Measurements from ENCODE around the gene ATG7. TPM values are rescaled to one million over a fixed set of nuclear protein-coding genes. Genes with fewer than 3 reads are reported as not detected.

The ATG7 gene
- total and polyA plus RNA-seq, 5 donors from 2014 or later, result 13.4 to 42.2 (median 15.3) TPM

- Histone ChIP-seq H3K9me3 (ENCODE audit: control insufficient read depth in 2 of 2, low read length in 2 of 2) (no peaks in the 10 kb centered on the region), H3K27ac (ENCODE audit: insufficient read depth, low read length, poor library complexity, severe bottlenecking) (no peak overlapping the region), H3K4me3 (ENCODE audit: low read depth, low read length) (no peak overlapping the region), H3K27me3 (ENCODE audit: control insufficient read depth, insufficient read depth, low read length) (peaks cover 3% of the 10 kb centered on the region), H3K4me1 (ENCODE audit: control insufficient read depth, insufficient read depth, low read length, poor library complexity, severe bottlenecking) (no peaks in the 10 kb centered on the region), H3K36me3 (ENCODE audit: control insufficient read depth, insufficient read depth, low read length) (no peaks in the 10 kb centered on the region)
- no peaks in the 10 kb centered on the region for H3K36me3 Mint-ChIP-seq
- no peak overlapping the region for H3K4me3 Mint-ChIP-seq
- peaks cover 30% of the 10 kb centered on the region for H3K27me3 Mint-ChIP-seq
- DNase-seq (no peak), ATAC-seq (ENCODE audit: low read depth in 2 of 2) (no peak)
- peaks cover 0 to 11% (median 3%) of the 10 kb centered on the region in 4 donors for H3K4me1 Mint-ChIP-seq
- H3K9me3 Mint-ChIP-seq, result peaks cover 0 to 3% (median 0%) of the 10 kb centered on the region in 7 donors
- H3K27ac Mint-ChIP-seq, result no peak overlapping the region
These were observed 36.8 kb upstream of the ATG7 start for GRCh38 chr3:11235385-11235784.

GRCh38 chr3:11236588-11237461 lies 35.4 kb upstream of the ATG7 start:
- peak overlapping the region in 1 of 4 donors; percentile 34 for H3K4me3 Mint-ChIP-seq
- H3K27ac Mint-ChIP-seq, result no peak overlapping the region
- H3K36me3 Mint-ChIP-seq, result no peaks in the 10 kb centered on the region
- DNase-seq (peak; percentile 61 to 72 (median 64)), ATAC-seq (ENCODE audit: low read depth in 2 of 2) (peak; percentile 60 to 74)
- Histone ChIP-seq H3K27ac (ENCODE audit: insufficient read depth, low read length, poor library complexity, severe bottlenecking) (no peak overlapping the region), H3K9me3 (ENCODE audit: control insufficient read depth in 2 of 2, low read length in 2 of 2) (no peaks in the 10 kb centered on the region), H3K27me3 (ENCODE audit: control insufficient read depth, insufficient read depth, low read length) (peaks cover 3% of the 10 kb centered on the region), H3K36me3 (ENCODE audit: control insufficient read depth, insufficient read depth, low read length) (no peaks in the 10 kb centered on the region), H3K4me3 (ENCODE audit: low read depth, low read length) (no peak overlapping the region), H3K4me1 (ENCODE audit: control insufficient read depth, insufficient read depth, low read length, poor library complexity, severe bottlenecking) (no peaks in the 10 kb centered on the region)
- peaks cover 23% of the 10 kb centered on the region for H3K27me3 Mint-ChIP-seq
- H3K9me3 Mint-ChIP-seq, result peaks cover 0 to 3% (median 0%) of the 10 kb centered on the region in 7 donors
- peaks cover 0 to 11% (median 3%) of the 10 kb centered on the region in 4 donors for H3K4me1 Mint-ChIP-seq

- peak in 1 of 2 donors; percentile 40 for ATAC-seq (ENCODE audit: low read depth in 2 of 2)
- H3K4me3 Mint-ChIP-seq, result no peak overlapping the region
- Histone ChIP-seq H3K4me3 (ENCODE audit: low read depth, low read length) (no peak overlapping the region), H3K27ac (ENCODE audit: insufficient read depth, low read length, poor library complexity, severe bottlenecking) (no peak overlapping the region), H3K9me3 (ENCODE audit: control insufficient read depth in 2 of 2, low read length in 2 of 2) (no peaks in the 10 kb centered on the region), H3K36me3 (ENCODE audit: control insufficient read depth, insufficient read depth, low read length) (no peaks in the 10 kb centered on the region), H3K27me3 (ENCODE audit: control insufficient read depth, insufficient read depth, low read length) (no peaks in the 10 kb centered on the region), H3K4me1 (ENCODE audit: control insufficient read depth, insufficient read depth, low read length, poor library complexity, severe bottlenecking) (no peaks in the 10 kb centered on the region)
- H3K36me3 Mint-ChIP-seq, result no peaks in the 10 kb centered on the region
- H3K9me3 Mint-ChIP-seq, result peaks cover 0 to 3% (median 0%) of the 10 kb centered on the region in 7 donors
- peaks cover 0 to 11% (median 3%) of the 10 kb centered on the region in 4 donors for H3K4me1 Mint-ChIP-seq
- DNase-seq, result peak in 1 of 3 donors; percentile 26
- peaks cover 16% of the 10 kb centered on the region for H3K27me3 Mint-ChIP-seq
- no peak overlapping the region for H3K27ac Mint-ChIP-seq
These were observed 34.1 kb upstream of the ATG7 start for GRCh38 chr3:11238060-11238459.

GRCh38 chr3:11238880-11239279 lies 33.3 kb upstream of the ATG7 start:
- H3K36me3 Mint-ChIP-seq, result no peaks in the 10 kb centered on the region
- H3K27ac Mint-ChIP-seq, result no peak overlapping the region
- Histone ChIP-seq H3K27ac (ENCODE audit: insufficient read depth, low read length, poor library complexity, severe bottlenecking) (no peak overlapping the region), H3K27me3 (ENCODE audit: control insufficient read depth, insufficient read depth, low read length) (no peaks in the 10 kb centered on the region), H3K36me3 (ENCODE audit: control insufficient read depth, insufficient read depth, low read length) (no peaks in the 10 kb centered on the region), H3K9me3 (ENCODE audit: control insufficient read depth in 2 of 2, low read length in 2 of 2) (no peaks in the 10 kb centered on the region), H3K4me3 (ENCODE audit: low read depth, low read length) (no peak overlapping the region), H3K4me1 (ENCODE audit: control insufficient read depth, insufficient read depth, low read length, poor library complexity, severe bottlenecking) (no peaks in the 10 kb centered on the region)
- peaks cover 0 to 11% (median 3%) of the 10 kb centered on the region in 4 donors for H3K4me1 Mint-ChIP-seq
- DNase-seq, result peak in 1 of 3 donors; percentile 18
- peaks cover 0 to 3% (median 0%) of the 10 kb centered on the region in 7 donors for H3K9me3 Mint-ChIP-seq
- ATAC-seq (ENCODE audit: low read depth in 2 of 2), result no peak
- H3K27me3 Mint-ChIP-seq, result peaks cover 10% of the 10 kb centered on the region
- H3K4me3 Mint-ChIP-seq, result no peak overlapping the region

- DNase-seq, result no peak
- no peaks in the 10 kb centered on the region for H3K4me1 ChIP-seq (ENCODE audit: control insufficient read depth, insufficient read depth, low read length, poor library complexity, severe bottlenecking)
- H3K9me3 Mint-ChIP-seq, result peaks cover 0 to 3% (median 0%) of the 10 kb centered on the region in 7 donors
- ATAC-seq (ENCODE audit: low read depth in 2 of 2), result no peak
- no peak overlapping the region for H3K4me3 ChIP-seq (ENCODE audit: low read depth, low read length)
- H3K4me1 Mint-ChIP-seq, result peaks cover 0 to 11% (median 3%) of the 10 kb centered on the region in 4 donors
- H3K36me3 Mint-ChIP-seq, result no peaks in the 10 kb centered on the region
- H3K27ac ChIP-seq (ENCODE audit: insufficient read depth, low read length, poor library complexity, severe bottlenecking), result no peak overlapping the region
- H3K27ac Mint-ChIP-seq, result no peak overlapping the region
- H3K27me3 ChIP-seq (ENCODE audit: control insufficient read depth, insufficient read depth, low read length), result peaks cover 2% of the 10 kb centered on the region
- no peak overlapping the region for H3K4me3 Mint-ChIP-seq
- no peaks in the 10 kb centered on the region for H3K36me3 ChIP-seq (ENCODE audit: control insufficient read depth, insufficient read depth, low read length)
- no peaks in the 10 kb centered on the region for H3K9me3 ChIP-seq (ENCODE audit: control insufficient read depth in 2 of 2, low read length in 2 of 2)
- H3K27me3 Mint-ChIP-seq, result peaks cover 8% of the 10 kb centered on the region
These were observed 32.4 kb upstream of the ATG7 start for GRCh38 chr3:11239796-11240195.

- Mint-ChIP-seq H3K4me3 (no peak overlapping the region), H3K4me1 (peaks cover 0 to 11% (median 3%) of the 10 kb centered on the region in 4 donors), H3K9me3 (peaks cover 0 to 3% (median 0%) of the 10 kb centered on the region in 7 donors), H3K36me3 (no peaks in the 10 kb centered on the region), H3K27ac (no peak overlapping the region), H3K27me3 (peaks cover 5% of the 10 kb centered on the region)
- Histone ChIP-seq H3K4me3 (ENCODE audit: low read depth, low read length) (no peak overlapping the region), H3K9me3 (ENCODE audit: control insufficient read depth in 2 of 2, low read length in 2 of 2) (no peaks in the 10 kb centered on the region), H3K36me3 (ENCODE audit: control insufficient read depth, insufficient read depth, low read length) (no peaks in the 10 kb centered on the region), H3K4me1 (ENCODE audit: control insufficient read depth, insufficient read depth, low read length, poor library complexity, severe bottlenecking) (no peaks in the 10 kb centered on the region), H3K27ac (ENCODE audit: insufficient read depth, low read length, poor library complexity, severe bottlenecking) (no peak overlapping the region), H3K27me3 (ENCODE audit: control insufficient read depth, insufficient read depth, low read length) (peaks cover 2% of the 10 kb centered on the region)
- ATAC-seq (ENCODE audit: low read depth in 2 of 2) (no peak), DNase-seq (peak in 1 of 3 donors; percentile 9)
These were observed 31.7 kb upstream of the ATG7 start for GRCh38 chr3:11240496-11240895.

- no peak overlapping the region for H3K27ac Mint-ChIP-seq
- Histone ChIP-seq H3K27me3 (ENCODE audit: control insufficient read depth, insufficient read depth, low read length) (peaks cover 2% of the 10 kb centered on the region), H3K9me3 (ENCODE audit: control insufficient read depth in 2 of 2, low read length in 2 of 2) (no peaks in the 10 kb centered on the region), H3K27ac (ENCODE audit: insufficient read depth, low read length, poor library complexity, severe bottlenecking) (no peak overlapping the region), H3K4me1 (ENCODE audit: control insufficient read depth, insufficient read depth, low read length, poor library complexity, severe bottlenecking) (no peaks in the 10 kb centered on the region), H3K4me3 (ENCODE audit: low read depth, low read length) (no peak overlapping the region), H3K36me3 (ENCODE audit: control insufficient read depth, insufficient read depth, low read length) (no peaks in the 10 kb centered on the region)
- no peaks in the 10 kb centered on the region for H3K4me1 Mint-ChIP-seq
- H3K4me3 Mint-ChIP-seq, result no peak overlapping the region
- ATAC-seq (ENCODE audit: low read depth in 2 of 2) (no peak), DNase-seq (no peak)
- peaks cover 0 to under 1% (median 0%) of the 10 kb centered on the region in 7 donors for H3K9me3 Mint-ChIP-seq
- peaks cover 5% of the 10 kb centered on the region for H3K27me3 Mint-ChIP-seq
- H3K36me3 Mint-ChIP-seq, result no peaks in the 10 kb centered on the region
These were observed 28.0 kb upstream of the ATG7 start for GRCh38 chr3:11244121-11244677.
